AG09309 (cell line): ENCODE measurements around the gene MATN3.
A peak's percentile ranks its signal among the peaks of the same experiment; 100 is the strongest.

ENCODE experiments used
- DNase-seq: peaks from one replicate; pipeline ENCODE4 v3.0.0-alpha.2; 2010; ENCODE audit warnings: low read depth
- H3K4me3 ChIP-seq: 2 replicates; pipeline ENCODE4 v1.5.1; 2011; ENCODE audit warnings: mild to moderate bottlenecking, low read depth, low read length, moderate library complexity; ENCODE audit not compliant: control insufficient read depth
- CTCF ChIP-seq: IDR thresholded peaks from 2 replicates; pipeline ENCODE4 v1.5.1; 2011; ENCODE audit warnings: mild to moderate bottlenecking, low read depth, low read length, inconsistent platforms; ENCODE audit not compliant: insufficient read depth, control insufficient read depth; ENCODE audit errors: missing control alignments

The MATN3 gene

GRCh38 chr2:19989342-19989666 is 23.2 kb downstream of the MATN3 start:
- no peak for DNase-seq
- TF ChIP-seq CTCF, result no peak
- H3K4me3 ChIP-seq, result peak overlapping the region; percentile 89

GRCh38 chr2:19988600-19988999 is 23.9 kb downstream of the MATN3 start:
- TF ChIP-seq CTCF, result no peak
- DNase-seq, result no peak
- H3K4me3 ChIP-seq, result peak overlapping the region; percentile 89; the same call in 1 of the 2 replicates

GRCh38 chr2:19987936-19988335 is 24.5 kb downstream of the MATN3 start:
- no peak for TF ChIP-seq CTCF
- no peak for DNase-seq
- no peak overlapping the region for H3K4me3 ChIP-seq

- TF ChIP-seq CTCF, result no peak
- no peak for DNase-seq
- H3K4me3 ChIP-seq, result no peak overlapping the region
Measured at GRCh38 chr2:19982268-19982667, 30.2 kb downstream of the MATN3 start.

- DNase-seq, result no peak
- TF ChIP-seq CTCF, result no peak
Measured at GRCh38 chr2:19979932-19980331, 32.5 kb downstream of the MATN3 start.

GRCh38 chr2:19973466-19973865 is 39.0 kb downstream of the MATN3 start:
- no peak for DNase-seq
- TF ChIP-seq CTCF, result no peak
- no peak overlapping the region for H3K4me3 ChIP-seq

More at GRCh38 chr2:19979932-19980331, 32.5 kb downstream of the MATN3 start:
- H3K4me3 ChIP-seq, result no peak overlapping the region

- TF ChIP-seq CTCF, result no peak
- no peak overlapping the region for H3K4me3 ChIP-seq
- DNase-seq, result no peak
Measured at GRCh38 chr2:19971691-19972090, 40.8 kb downstream of the MATN3 start.
